Measurements from ENCODE around the gene STAT6. TPM values are rescaled to one million over a fixed set of nuclear protein-coding genes. Genes with fewer than 3 reads are reported as not detected.
"Not testable (repeated sequence)": the region's sequence is repeated elsewhere in the genome, so short reads cannot be mapped to it uniquely, and the experiment has no call there.

Gene STAT6
- total RNA-seq, 1 experiment from 2014 or later: 15.8 TPM

- Histone ChIP-seq H3K9me3 (replicated peaks) (peaks cover 10% of the 10 kb centered on the region), H3K27me3 (peaks cover 23% of the 10 kb centered on the region), H3K27ac (no peak overlapping the region), H3K36me3 (no peaks in the 10 kb centered on the region), H3K4me1 (no peaks in the 10 kb centered on the region), H3K4me3 (no peak overlapping the region)
- DNase-seq: no peak
Measured at GRCh38 chr12:57057067-57057751, 54.0 kb downstream of the STAT6 start.

GRCh38 chr12:57055824-57056223 is 55.3 kb downstream of the STAT6 start:
- H3K4me1 ChIP-seq: no peaks in the 10 kb centered on the region
- no peak overlapping the region for H3K27ac ChIP-seq
- no peaks in the 10 kb centered on the region for H3K36me3 ChIP-seq
- peaks cover 10% of the 10 kb centered on the region for H3K9me3 ChIP-seq (replicated peaks)
- H3K4me3 ChIP-seq: no peak overlapping the region
- DNase-seq: no peak
- peaks cover 23% of the 10 kb centered on the region; the same call in 1 of the 2 replicates for H3K27me3 ChIP-seq

GRCh38 chr12:57053901-57054300 is 57.3 kb downstream of the STAT6 start:
- not testable (repeated sequence) for H3K4me3 ChIP-seq; H3K4me1 ChIP-seq; H3K36me3 ChIP-seq; DNase-seq; H3K9me3 ChIP-seq (replicated peaks); H3K27ac ChIP-seq
- H3K27me3 ChIP-seq: peaks cover 18% of the 10 kb centered on the region; the same call in 1 of the 2 replicates

GRCh38 chr12:57053146-57053545 is 58.0 kb downstream of the STAT6 start:
- not testable (repeated sequence) for H3K9me3 ChIP-seq (replicated peaks); DNase-seq; H3K27ac ChIP-seq; H3K4me3 ChIP-seq; H3K4me1 ChIP-seq; H3K36me3 ChIP-seq
- peaks cover 13% of the 10 kb centered on the region; the same call in 1 of the 2 replicates for H3K27me3 ChIP-seq

- Histone ChIP-seq H3K36me3 (no peaks in the 10 kb centered on the region), H3K4me3 (no peak overlapping the region), H3K9me3 (replicated peaks) (peaks cover 10% of the 10 kb centered on the region), H3K27me3 (peaks cover 19% of the 10 kb centered on the region; the same call in 1 of the 2 replicates), H3K27ac (no peak overlapping the region), H3K4me1 (peaks cover 10% of the 10 kb centered on the region; the same call in 1 of the 2 replicates)
- no peak for DNase-seq
Measured at GRCh38 chr12:57051011-57051410, 60.2 kb downstream of the STAT6 start.

- Histone ChIP-seq H3K4me3 (no peak within 1 kb of the TSS), H3K9me3 (replicated peaks) (peaks cover 10% of the 10 kb centered on the region), H3K36me3 (no peaks in the 10 kb centered on the region), H3K27ac (no peak within 1 kb of the TSS), H3K4me1 (peaks cover 11% of the 10 kb centered on the region; the same call in 1 of the 2 replicates), H3K27me3 (peaks cover 26% of the 10 kb centered on the region)
- DNase-seq: peak; percentile 66 to 80
Measured at GRCh38 chr12:57049890-57050289, 61.3 kb downstream of the STAT6 start, which contains the start of gene MYO1A. Gene MYO1A, minus strand, starts transcription at chr12:57050129. Its CDS starts 1,806 bp downstream, at chr12:57048323.

GRCh38 chr12:57049119-57049446 is 62.1 kb downstream of the STAT6 start:
- Histone ChIP-seq H3K27ac (no peak overlapping the region), H3K9me3 (replicated peaks) (peaks cover 10% of the 10 kb centered on the region), H3K4me3 (no peak overlapping the region), H3K36me3 (no peaks in the 10 kb centered on the region), H3K4me1 (peaks cover 11% of the 10 kb centered on the region; the same call in 1 of the 2 replicates), H3K27me3 (peaks cover 34% of the 10 kb centered on the region)
- DNase-seq: no peak

GRCh38 chr12:57048423-57049118 is 62.6 kb downstream of the STAT6 start:
- H3K27me3 ChIP-seq: peaks cover 39% of the 10 kb centered on the region
- no peak for DNase-seq
- H3K4me1 ChIP-seq: peaks cover 11% of the 10 kb centered on the region; the same call in 1 of the 2 replicates
- no peak overlapping the region for H3K27ac ChIP-seq
- no peaks in the 10 kb centered on the region for H3K36me3 ChIP-seq
- H3K9me3 ChIP-seq (replicated peaks): peaks cover 5% of the 10 kb centered on the region
- no peak overlapping the region for H3K4me3 ChIP-seq

GRCh38 chr12:57047981-57048380 is 63.2 kb downstream of the STAT6 start:
- no peak overlapping the region for H3K27ac ChIP-seq
- peaks cover 11% of the 10 kb centered on the region; the same call in 1 of the 2 replicates for H3K4me1 ChIP-seq
- no peaks in the 10 kb centered on the region for H3K36me3 ChIP-seq
- no peak overlapping the region for H3K4me3 ChIP-seq
- H3K9me3 ChIP-seq (replicated peaks): no peaks in the 10 kb centered on the region
- DNase-seq: no peak
- peaks cover 45% of the 10 kb centered on the region for H3K27me3 ChIP-seq

GRCh38 chr12:57046947-57047890 is 63.9 kb downstream of the STAT6 start:
- no peak overlapping the region for H3K4me3 ChIP-seq
- no peak overlapping the region for H3K27ac ChIP-seq
- no peaks in the 10 kb centered on the region for H3K36me3 ChIP-seq
- peaks cover 11% of the 10 kb centered on the region; the same call in 1 of the 2 replicates for H3K4me1 ChIP-seq
- H3K27me3 ChIP-seq: peaks cover 53% of the 10 kb centered on the region
- DNase-seq: peak in 1 of 2 experiments; percentile 61
- no peaks in the 10 kb centered on the region for H3K9me3 ChIP-seq (replicated peaks)

- Histone ChIP-seq H3K9me3 (replicated peaks) (no peaks in the 10 kb centered on the region), H3K36me3 (no peaks in the 10 kb centered on the region), H3K27ac (no peak overlapping the region), H3K27me3 (peaks cover 63% of the 10 kb centered on the region), H3K4me1 (peaks cover 11% of the 10 kb centered on the region; the same call in 1 of the 2 replicates), H3K4me3 (no peak overlapping the region)
- DNase-seq: peak; percentile 78 to 87
Measured at GRCh38 chr12:57046086-57046791, 64.9 kb downstream of the STAT6 start.
